ENCODE results near the gene R3HDML. TPM values are rescaled to one million over a fixed set of nuclear protein-coding genes. Genes with fewer than 3 reads are reported as not detected.

Gene R3HDML
- total and polyA plus RNA-seq, 9 donors: not detected

DNA sequence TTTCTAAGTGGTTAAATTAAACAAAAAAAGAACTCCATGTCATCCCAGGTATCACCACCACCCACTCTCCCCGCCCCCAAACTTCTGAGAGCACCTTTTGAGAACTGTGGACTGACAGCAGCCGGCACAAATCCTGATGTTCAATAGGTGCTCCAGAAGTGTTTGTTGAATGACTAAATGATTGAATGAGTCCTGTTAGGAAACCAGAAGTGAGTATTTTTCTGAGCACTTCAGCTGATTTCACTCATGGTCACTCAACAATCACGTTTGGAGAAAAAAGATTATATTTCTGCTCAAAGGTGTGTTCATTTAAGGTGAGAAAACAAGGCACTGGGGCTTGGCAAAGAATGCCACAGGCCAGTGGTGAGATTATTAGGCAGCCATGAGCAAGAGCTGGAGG is 12.5 kb downstream of the R3HDML start:
- WGBS, 3 donors: 87 to 91% (median 90%) methylated on average over 3 of the region's 3 CpGs
- intact Hi-C loops (cut with DNase I): no loop called here
- DNase-seq: no peak
- no peaks in the 10 kb centered on the region for H3K27me3 ChIP-seq
- no peaks in the 10 kb centered on the region for H3K36me3 ChIP-seq
- TF ChIP-seq POLR2A (IDR thresholded peaks at IDR 0.05): no peak
- TF ChIP-seq EP300 (IDR thresholded peaks at IDR 0.05): no peak
- H3K9me3 ChIP-seq: no peaks in the 10 kb centered on the region
- H3K4me1 ChIP-seq (ENCODE audit: insufficient read depth): no peaks in the 10 kb centered on the region
- no peak overlapping the region for H3K4me3 ChIP-seq
- no peak overlapping the region for H3K27ac ChIP-seq

- peak in 1 of 5 donors; percentile 41 for DNase-seq
- intact Hi-C loops (cut with DNase I): no loop called here
- Histone ChIP-seq H3K4me3 (no peak overlapping the region), H3K27ac (no peak overlapping the region), H3K36me3 (no peaks in the 10 kb centered on the region), H3K9me3 (no peaks in the 10 kb centered on the region), H3K4me1 (ENCODE audit: insufficient read depth) (no peaks in the 10 kb centered on the region), H3K27me3 (no peaks in the 10 kb centered on the region)
- WGBS, 3 donors: 49 to 63% (median 59%) methylated on average over 6 of the region's 6 CpGs
- TF ChIP-seq EP300 (IDR thresholded peaks at IDR 0.05): no peak
- TF ChIP-seq, protein P1, sequence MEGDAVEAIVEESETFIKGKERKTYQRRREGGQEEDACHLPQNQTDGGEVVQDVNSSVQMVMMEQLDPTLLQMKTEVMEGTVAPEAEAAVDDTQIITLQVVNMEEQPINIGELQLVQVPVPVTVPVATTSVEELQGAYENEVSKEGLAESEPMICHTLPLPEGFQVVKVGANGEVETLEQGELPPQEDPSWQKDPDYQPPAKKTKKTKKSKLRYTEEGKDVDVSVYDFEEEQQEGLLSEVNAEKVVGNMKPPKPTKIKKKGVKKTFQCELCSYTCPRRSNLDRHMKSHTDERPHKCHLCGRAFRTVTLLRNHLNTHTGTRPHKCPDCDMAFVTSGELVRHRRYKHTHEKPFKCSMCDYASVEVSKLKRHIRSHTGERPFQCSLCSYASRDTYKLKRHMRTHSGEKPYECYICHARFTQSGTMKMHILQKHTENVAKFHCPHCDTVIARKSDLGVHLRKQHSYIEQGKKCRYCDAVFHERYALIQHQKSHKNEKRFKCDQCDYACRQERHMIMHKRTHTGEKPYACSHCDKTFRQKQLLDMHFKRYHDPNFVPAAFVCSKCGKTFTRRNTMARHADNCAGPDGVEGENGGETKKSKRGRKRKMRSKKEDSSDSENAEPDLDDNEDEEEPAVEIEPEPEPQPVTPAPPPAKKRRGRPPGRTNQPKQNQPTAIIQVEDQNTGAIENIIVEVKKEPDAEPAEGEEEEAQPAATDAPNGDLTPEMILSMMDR (IDR thresholded peaks at IDR 0.05): no peak
- TF ChIP-seq POLR2A (IDR thresholded peaks at IDR 0.05): no peak
Observed at GRCh38 chr20:44350567-44350966, 13.7 kb downstream of the R3HDML start.

GRCh38 chr20:44354979-44355497 is 18.2 kb downstream of the R3HDML start:
- 91 to 94% (median 91%) methylated on average over 6 of the region's 6 CpGs for WGBS, 3 donors
- TF ChIP-seq EP300 (IDR thresholded peaks at IDR 0.05) (no peak), POLR2A (IDR thresholded peaks at IDR 0.05) (no peak)
- TF ChIP-seq, protein P1 (IDR thresholded peaks at IDR 0.05): no peak
- intact Hi-C loops (cut with DNase I): no loop called here
- no peak overlapping the region for H3K27ac ChIP-seq
- no peaks in the 10 kb centered on the region for H3K36me3 ChIP-seq
- H3K4me3 ChIP-seq: no peak overlapping the region
- H3K27me3 ChIP-seq: no peaks in the 10 kb centered on the region
- no peak for DNase-seq
- H3K4me1 ChIP-seq (ENCODE audit: insufficient read depth): peaks cover 5% of the 10 kb centered on the region
- H3K9me3 ChIP-seq: no peaks in the 10 kb centered on the region

DNA sequence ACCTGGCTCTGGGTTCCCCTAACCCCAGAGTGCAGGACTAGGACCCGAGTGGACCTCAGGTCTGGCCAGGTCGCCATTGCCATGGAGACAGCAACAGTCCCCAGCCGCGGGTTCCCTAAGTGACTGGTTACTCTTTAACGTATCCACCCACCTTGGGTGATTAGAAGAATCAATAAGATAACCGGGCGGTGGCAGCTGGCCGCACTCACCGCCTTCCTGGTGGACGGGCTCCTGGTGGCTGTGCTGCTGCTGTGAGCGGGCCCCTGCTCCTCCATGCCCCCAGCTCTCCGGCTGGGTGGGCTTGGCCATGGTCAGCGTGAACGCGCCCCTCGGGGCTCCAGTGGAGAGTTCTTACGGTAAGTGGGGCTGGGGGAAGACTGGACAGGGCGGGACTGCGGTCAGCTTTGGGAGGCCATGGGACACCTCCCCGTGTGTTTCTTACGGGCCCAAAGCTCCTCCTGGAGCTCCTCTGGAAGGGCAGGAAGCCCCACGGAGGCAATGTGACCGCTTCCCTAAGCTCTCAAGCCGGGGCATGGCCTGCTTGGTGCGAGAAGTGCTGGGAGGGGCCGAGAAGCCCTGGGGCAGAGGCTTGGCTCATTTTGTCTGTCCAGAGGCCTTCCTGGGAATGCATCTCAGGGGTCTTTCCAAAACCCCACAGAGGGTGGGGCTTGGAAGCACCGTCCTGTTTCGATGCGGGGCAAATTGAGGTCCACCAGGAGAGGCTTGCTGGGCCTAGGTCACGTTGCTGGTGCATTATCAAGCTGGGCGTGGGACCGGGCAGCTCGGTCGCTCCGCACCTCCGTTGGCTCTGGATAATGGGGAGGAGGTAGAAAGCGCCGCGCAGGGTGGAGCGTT is 18.9 kb downstream of the R3HDML start, which contains the start of gene HNF4A:
Gene HNF4A, plus strand, starts transcription at position 202 of the 855 bp plus-strand sequence. Its CDS starts 106 bp downstream, at position 308.
- Histone ChIP-seq H3K27ac (no peak within 1 kb of the TSS), H3K4me1 (ENCODE audit: insufficient read depth) (peaks cover 5% of the 10 kb centered on the region), H3K4me3 (peak within 1 kb of the TSS; percentile 19), H3K36me3 (no peaks in the 10 kb centered on the region), H3K9me3 (no peaks in the 10 kb centered on the region), H3K27me3 (no peaks in the 10 kb centered on the region)
- intact Hi-C loops (cut with DNase I): no loop called here
- WGBS, 3 donors: 91 to 94% (median 92%) methylated on average over 40 of the region's 40 CpGs
- DNase-seq: no peak
- TF ChIP-seq, protein P1 (IDR thresholded peaks at IDR 0.05): no peak
- TF ChIP-seq EP300 (IDR thresholded peaks at IDR 0.05) (no peak), POLR2A (IDR thresholded peaks at IDR 0.05) (no peak)

DNA sequence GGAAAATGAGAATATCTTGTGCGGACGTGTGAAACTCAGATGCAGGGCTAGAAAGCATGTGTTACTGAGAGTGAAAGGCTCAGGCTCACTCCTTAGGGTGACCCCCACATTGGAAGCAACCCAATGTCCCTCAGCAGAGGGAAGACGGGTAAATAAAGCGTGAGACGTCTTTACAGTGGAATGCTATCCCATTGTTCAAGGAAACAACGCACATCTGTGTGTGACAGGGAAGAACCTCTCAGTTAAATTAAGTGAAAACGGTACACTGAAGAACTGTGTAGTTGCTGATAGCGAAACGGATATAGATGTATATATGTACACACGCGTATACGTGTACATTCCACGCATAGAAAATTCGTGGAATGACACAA is 19.5 kb downstream of the R3HDML start:
- Histone ChIP-seq H3K27ac (no peak overlapping the region), H3K27me3 (no peaks in the 10 kb centered on the region), H3K9me3 (no peaks in the 10 kb centered on the region), H3K4me1 (ENCODE audit: insufficient read depth) (peaks cover 5% of the 10 kb centered on the region), H3K4me3 (peak overlapping the region; percentile 19), H3K36me3 (no peaks in the 10 kb centered on the region)
- intact Hi-C loops (cut with DNase I): no loop called here
- no peak for DNase-seq
- TF ChIP-seq EP300 (IDR thresholded peaks at IDR 0.05): no peak
- no peak for TF ChIP-seq POLR2A (IDR thresholded peaks at IDR 0.05)
- WGBS, 3 donors: 89 to 93% (median 90%) methylated on average over 14 of the region's 14 CpGs
